ENCODE results near the gene LRP6.
"Not testable (repeated sequence)": the region's sequence is repeated elsewhere in the genome, so short reads cannot be mapped to it uniquely, and the experiment has no call there.

The LRP6 gene

GRCh38 chr12:12265571-12266388 lies 1.1 kb downstream of the LRP6 start:
- DNase-seq (ENCODE audit: low spot score): no peak

GRCh38 chr12:12265035-12265434 lies 1.8 kb downstream of the LRP6 start:
- no peak for DNase-seq (ENCODE audit: low spot score)

GRCh38 chr12:12263909-12264308 lies 2.9 kb downstream of the LRP6 start:
- no peak for DNase-seq (ENCODE audit: low spot score)

- DNase-seq (ENCODE audit: low spot score): not testable (repeated sequence)
Observed at GRCh38 chr12:12256291-12256757, 10.5 kb downstream of the LRP6 start.

- no peak for DNase-seq (ENCODE audit: low spot score)
Observed at GRCh38 chr12:12254553-12254952, 12.3 kb downstream of the LRP6 start.

- no peak for DNase-seq (ENCODE audit: low spot score)
Observed at GRCh38 chr12:12249216-12250050, 17.4 kb downstream of the LRP6 start.

- DNase-seq (ENCODE audit: low spot score): no peak
Observed at GRCh38 chr12:12247584-12247983, 19.3 kb downstream of the LRP6 start.

GRCh38 chr12:12244341-12244740 lies 22.5 kb downstream of the LRP6 start:
- DNase-seq (ENCODE audit: low spot score): no peak

GRCh38 chr12:12240662-12241340 lies 26.0 kb downstream of the LRP6 start:
- DNase-seq (ENCODE audit: low spot score): no peak

- no peak for DNase-seq (ENCODE audit: low spot score)
Observed at GRCh38 chr12:12239127-12239526, 27.7 kb downstream of the LRP6 start.

GRCh38 chr12:12238605-12239004 lies 28.2 kb downstream of the LRP6 start:
- no peak for DNase-seq (ENCODE audit: low spot score)

- no peak for DNase-seq (ENCODE audit: low spot score)
Observed at GRCh38 chr12:12236896-12237295, 29.9 kb downstream of the LRP6 start.

GRCh38 chr12:12230275-12230674 lies 36.6 kb downstream of the LRP6 start:
- DNase-seq (ENCODE audit: low spot score): no peak

- no peak for DNase-seq (ENCODE audit: low spot score)
Observed at GRCh38 chr12:12229556-12230092, 37.2 kb downstream of the LRP6 start.

- DNase-seq (ENCODE audit: low spot score): no peak
Observed at GRCh38 chr12:12228402-12228801, 38.4 kb downstream of the LRP6 start.

GRCh38 chr12:12226187-12226586 lies 40.7 kb downstream of the LRP6 start:
- DNase-seq (ENCODE audit: low spot score): no peak

- no peak for DNase-seq (ENCODE audit: low spot score)
Observed at GRCh38 chr12:12224240-12224940, 42.5 kb downstream of the LRP6 start.

- DNase-seq (ENCODE audit: low spot score): no peak
Observed at GRCh38 chr12:12221560-12221959, 45.3 kb downstream of the LRP6 start.

- DNase-seq (ENCODE audit: low spot score): no peak
Observed at GRCh38 chr12:12219664-12220063, 47.2 kb downstream of the LRP6 start.

GRCh38 chr12:12217018-12217359 lies 49.9 kb downstream of the LRP6 start:
- no peak for DNase-seq (ENCODE audit: low spot score)

GRCh38 chr12:12216349-12217017 lies 50.4 kb downstream of the LRP6 start:
- DNase-seq (ENCODE audit: low spot score): no peak
